HG02678 (cell line): ENCODE data around the gene SLC31A1.

ENCODE experiments used
- ATAC-seq: cut with Tn5 transposase; IDR thresholded peaks from one replicate; pipeline ENCODE4 v1.9.1; 2021; ENCODE audit warnings: mild to moderate bottlenecking, moderate library complexity; ENCODE audit not compliant: unreplicated experiment

SLC31A1 gene

GRCh38 chr9:113221003-113221799 lies at the start of gene SLC31A1, which contains the start of gene FKBP15:
TSS of gene SLC31A1 (plus strand) at chr9:113221544. CDS start at chr9:113256149, 34,605 bp downstream.
TSS of gene FKBP15 (minus strand) at chr9:113221277. CDS start at chr9:113221243, 34 bp downstream.
- peak; percentile 91 for ATAC-seq

GRCh38 chr9:113173341-113173740 lies 48.0 kb upstream of the SLC31A1 start:
- ATAC-seq, result no peak

GRCh38 chr9:113176803-113177202 lies 44.5 kb upstream of the SLC31A1 start:
- no peak for ATAC-seq

- ATAC-seq, result no peak
These were observed 44.1 kb upstream of the SLC31A1 start for GRCh38 chr9:113177251-113177650.

GRCh38 chr9:113178087-113178486 lies 43.3 kb upstream of the SLC31A1 start:
- no peak for ATAC-seq

GRCh38 chr9:113179839-113180238 lies 41.5 kb upstream of the SLC31A1 start:
- ATAC-seq, result no peak

- no peak for ATAC-seq
These were observed 40.2 kb upstream of the SLC31A1 start for GRCh38 chr9:113181165-113181564.

- no peak for ATAC-seq
These were observed 37.3 kb upstream of the SLC31A1 start for GRCh38 chr9:113183956-113184488.

GRCh38 chr9:113184539-113184938 lies 36.8 kb upstream of the SLC31A1 start:
- ATAC-seq, result no peak

- ATAC-seq, result no peak
These were observed 36.1 kb upstream of the SLC31A1 start for GRCh38 chr9:113185271-113185670.

GRCh38 chr9:113186137-113186755 lies 35.1 kb upstream of the SLC31A1 start:
- no peak for ATAC-seq

GRCh38 chr9:113187929-113188595 lies 33.3 kb upstream of the SLC31A1 start:
- no peak for ATAC-seq

- ATAC-seq, result no peak
These were observed 28.9 kb upstream of the SLC31A1 start for GRCh38 chr9:113192455-113192854.

GRCh38 chr9:113199683-113200329 lies 21.5 kb upstream of the SLC31A1 start:
- no peak for ATAC-seq

- no peak for ATAC-seq
These were observed 15.9 kb upstream of the SLC31A1 start for GRCh38 chr9:113205432-113205831.

GRCh38 chr9:113205861-113206260 lies 15.5 kb upstream of the SLC31A1 start:
- ATAC-seq, result no peak

- no peak for ATAC-seq
These were observed 10.5 kb upstream of the SLC31A1 start for GRCh38 chr9:113210815-113211214.

- ATAC-seq, result no peak
These were observed 6.2 kb upstream of the SLC31A1 start for GRCh38 chr9:113215132-113215531.

GRCh38 chr9:113216406-113216805 lies 4.9 kb upstream of the SLC31A1 start:
- ATAC-seq, result no peak

- ATAC-seq, result peak; percentile 43
These were observed 2.0 kb upstream of the SLC31A1 start for GRCh38 chr9:113219186-113219936.
